ENCODE data around the gene CBX4. TPM values are rescaled to one million over a fixed set of nuclear protein-coding genes. Genes with fewer than 3 reads are reported as not detected.
A peak's percentile ranks its signal among the peaks of the same experiment; 100 is the strongest.

Gene CBX4
- total and polyA plus RNA-seq, 2 of the 13 experiments (the other 11 are each of a cell fraction or from before 2014, with no cell fraction given), result 25.8 to 50.8 TPM

- TF ChIP-seq MAZ (IDR thresholded peaks at IDR 0.05; ENCODE audit: borderline replicate concordance, low read depth, low read length) (no peak; the same call in 1 of the 2 replicates), MAZ (CRISPR knock-in tag; IDR thresholded peaks at IDR 0.05; ENCODE audit: low read depth) (peak; percentile 23; the same call in 1 of the 2 replicates), ZNF792 (CRISPR knock-in tag; IDR thresholded peaks at IDR 0.05) (no peak), ZBTB42 (CRISPR knock-in tag; IDR thresholded peaks at IDR 0.05) (0 out of 2 replicates have a peak, but pooled peaks have one; percentile 24), ZBTB49 (CRISPR knock-in tag; IDR thresholded peaks at IDR 0.05; ENCODE audit: borderline replicate concordance) (no peak), ZNF138 (CRISPR knock-in tag; IDR thresholded peaks at IDR 0.05; ENCODE audit: low read depth) (no peak), ZNF543 (CRISPR knock-in tag; IDR thresholded peaks at IDR 0.05) (no peak), ZNF547 (CRISPR knock-in tag; IDR thresholded peaks at IDR 0.05) (0 out of 2 replicates have a peak, but pooled peaks have one; percentile 41), CEBPZ (IDR thresholded peaks at IDR 0.05; ENCODE audit: low read length) (no peak), ZNF550 (CRISPR knock-in tag; IDR thresholded peaks at IDR 0.05; ENCODE audit: borderline replicate concordance) (no peak), ZNF367 (CRISPR knock-in tag; IDR thresholded peaks at IDR 0.05; ENCODE audit: borderline replicate concordance) (0 out of 2 replicates have a peak, but pooled peaks have one; percentile 69), NFE2L1 (CRISPR knock-in tag; IDR thresholded peaks at IDR 0.05; ENCODE audit: borderline replicate concordance) (no peak), ARNTL (CRISPR knock-in tag; IDR thresholded peaks at IDR 0.05) (no peak), CCDC6 (CRISPR knock-in tag; IDR thresholded peaks at IDR 0.05) (peak; percentile 58; the same call in 1 of the 2 replicates), ARID5B (CRISPR knock-in tag; IDR thresholded peaks at IDR 0.05) (no peak), HNF1B (CRISPR knock-in tag; IDR thresholded peaks at IDR 0.05) (peak; percentile 61)
Observed at GRCh38 chr17:79836972-79837887, 2.0 kb downstream of the CBX4 start (continued).
